Raji (cell line): ENCODE measurements around the gene SP140L.

ENCODE experiments used
- POLR2A ChIP-seq: IDR thresholded peaks from 2 replicates; pipeline ENCODE4 v1.6.1; 2011; ENCODE audit warnings: low read depth, low read length, control low read depth; ENCODE audit not compliant: insufficient read depth

The SP140L gene

DNA sequence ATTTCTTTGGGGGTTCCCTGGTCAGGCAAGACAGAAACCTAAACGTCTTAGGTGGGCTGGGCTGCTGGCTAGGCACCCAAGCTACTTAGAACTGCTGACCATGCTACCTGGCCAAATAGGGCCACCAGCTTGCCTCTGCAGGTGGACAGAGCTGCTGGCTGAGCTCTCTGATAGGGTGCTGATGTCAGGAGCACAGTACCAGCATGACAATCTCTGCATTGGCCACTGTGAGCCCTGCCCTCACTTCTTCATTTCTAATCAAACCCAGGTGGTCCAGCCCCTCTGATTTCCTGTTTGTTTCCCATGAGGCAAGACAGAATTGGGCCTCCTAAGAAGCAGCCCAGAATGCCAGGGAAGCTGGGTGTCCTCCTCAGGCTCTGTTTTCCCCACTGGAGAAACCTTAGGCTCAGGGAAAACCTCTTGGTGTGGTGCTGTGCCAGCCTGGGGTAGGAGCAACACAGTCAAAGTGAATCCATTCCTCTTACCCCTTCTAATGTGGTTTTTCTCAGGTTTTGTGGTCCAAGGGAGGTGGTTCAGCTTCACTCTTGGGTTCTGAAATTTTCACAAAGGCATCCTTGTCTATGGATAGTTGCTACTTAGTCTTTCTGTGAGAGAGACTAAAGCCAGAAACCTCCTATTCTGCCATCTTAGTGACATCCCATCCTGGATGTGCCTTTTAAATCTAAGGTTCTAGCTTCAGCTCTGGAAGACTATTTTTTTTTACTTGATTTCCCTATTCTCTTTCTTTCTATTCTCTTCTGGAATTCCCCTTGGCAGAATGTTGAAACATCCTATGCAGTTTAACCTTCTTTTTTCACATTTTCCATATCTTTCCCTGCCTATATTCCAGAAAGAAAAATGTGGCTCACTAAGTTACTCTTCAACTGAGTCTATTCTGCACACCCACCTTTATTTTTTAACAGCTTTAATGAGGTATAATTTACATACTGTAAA, 104.2 kb downstream of the SP140L start:
- no peak for TF ChIP-seq POLR2A

DNA sequence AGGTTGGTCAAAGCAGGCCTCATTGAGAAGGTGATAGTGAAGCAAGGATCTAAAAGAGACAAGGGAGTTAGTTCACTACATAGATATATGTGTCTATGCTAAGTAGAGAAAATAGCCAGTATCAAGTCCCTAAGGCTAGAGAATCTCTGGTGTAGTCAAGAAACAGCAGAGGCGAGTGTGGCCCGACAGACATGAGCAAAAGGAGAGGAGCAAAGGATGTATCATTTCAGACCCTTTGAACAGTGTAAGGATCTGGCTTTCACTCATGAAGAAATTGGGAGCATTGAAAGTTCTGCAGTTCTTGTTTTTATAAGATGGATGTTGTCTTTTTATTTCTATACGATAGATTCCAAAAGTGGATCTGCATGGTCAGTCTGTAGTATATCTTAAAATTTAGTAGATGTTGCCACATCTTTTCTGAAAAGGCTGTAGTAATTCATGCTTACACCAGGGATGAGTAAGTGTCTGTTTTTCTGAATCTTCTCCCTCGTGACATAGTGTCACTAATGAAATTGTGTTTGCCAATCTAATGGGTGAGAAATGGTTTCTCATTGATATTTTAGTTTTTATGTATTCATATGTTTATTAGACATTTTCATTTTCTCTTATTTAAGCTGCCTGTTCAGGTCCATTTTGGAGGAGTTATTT, 107.8 kb downstream of the SP140L start:
- no peak for TF ChIP-seq POLR2A

DNA sequence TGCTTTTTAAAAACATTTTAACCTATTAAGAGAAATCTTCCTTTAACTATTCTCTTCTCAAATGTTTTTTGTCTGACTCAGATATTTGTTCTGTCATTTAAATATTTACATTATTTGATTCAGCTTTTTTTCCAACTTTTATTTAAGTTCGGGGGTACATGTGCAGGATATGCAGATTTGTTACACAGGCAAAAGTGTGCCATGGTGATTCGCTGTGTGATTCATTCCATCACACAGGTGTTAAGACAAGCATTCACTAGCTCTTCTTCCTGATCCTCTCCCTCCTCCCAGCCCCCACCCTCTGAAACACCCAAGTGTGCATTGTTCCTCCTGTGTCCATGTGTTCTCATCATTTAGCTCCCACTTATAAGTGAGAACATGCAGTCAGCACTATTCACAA, 108.4 kb downstream of the SP140L start:
- TF ChIP-seq POLR2A, result no peak

DNA sequence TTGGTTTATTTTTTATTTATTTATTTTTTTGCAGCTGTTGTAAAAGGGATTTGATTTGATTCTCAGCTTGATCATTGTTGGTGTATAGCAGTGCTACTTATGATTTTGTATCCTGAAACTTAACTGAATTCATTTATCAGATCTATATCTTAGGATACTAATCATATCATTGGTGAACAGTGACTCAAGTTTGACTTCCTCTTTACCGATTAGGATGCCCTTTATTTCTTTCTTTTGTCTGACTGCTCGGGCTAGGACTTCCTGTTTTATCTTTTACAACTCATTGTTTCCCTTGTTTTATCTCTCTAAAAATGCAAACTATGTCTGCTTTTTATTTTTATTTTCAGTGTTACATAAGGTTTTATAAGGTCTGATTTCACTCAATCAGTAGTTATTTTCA, 112.6 kb downstream of the SP140L start:
- no peak for TF ChIP-seq POLR2A

DNA sequence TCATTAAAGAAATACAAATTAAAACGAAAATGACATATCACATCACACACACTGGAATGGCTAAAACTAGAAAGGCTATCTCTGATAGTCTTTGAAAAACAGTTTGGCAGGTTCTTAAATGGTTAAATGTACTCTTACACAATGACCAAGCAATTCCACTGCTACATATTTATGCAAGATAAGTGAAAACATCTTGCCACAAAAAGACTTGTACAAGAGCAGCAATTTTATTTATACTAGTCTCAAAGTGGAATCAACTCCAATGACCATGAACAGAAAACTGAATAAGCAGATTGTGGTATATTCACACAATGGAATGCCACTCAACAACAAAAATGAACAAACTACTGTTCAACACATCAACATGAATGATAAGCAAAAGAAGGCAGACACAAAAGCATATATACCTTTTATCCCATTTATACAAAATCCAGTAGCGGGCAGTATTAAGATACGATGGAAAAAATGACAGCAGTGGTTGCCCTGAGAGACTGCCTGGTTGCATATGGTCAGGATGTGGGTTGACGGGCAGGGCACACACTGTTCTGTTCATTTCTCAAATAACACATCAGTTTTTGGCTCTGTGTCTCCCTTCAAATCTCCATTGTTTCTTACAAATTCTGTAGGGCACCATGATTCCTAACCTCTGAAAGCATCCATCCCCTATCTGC, 114.4 kb downstream of the SP140L start:
- TF ChIP-seq POLR2A, result no peak

DNA sequence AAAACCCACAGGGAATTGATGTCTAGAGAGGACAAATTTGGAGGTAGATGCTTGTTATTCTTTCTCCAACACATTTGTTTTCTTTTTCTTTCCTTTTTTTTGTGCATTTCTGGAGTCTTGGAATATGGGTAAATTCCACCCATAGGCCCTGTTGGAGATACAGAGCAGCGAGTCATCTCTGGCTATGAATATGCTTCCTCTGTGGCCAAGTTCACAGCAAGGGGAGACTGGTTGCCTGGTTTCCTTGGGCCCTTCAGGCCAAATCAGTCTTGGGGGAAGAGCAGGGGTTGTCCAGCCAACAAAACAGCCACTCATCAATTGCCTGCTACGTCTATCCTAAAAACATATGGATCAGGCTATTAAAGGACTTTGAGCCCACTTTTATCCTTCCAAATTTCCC, 116.5 kb downstream of the SP140L start:
- TF ChIP-seq POLR2A, result no peak

DNA sequence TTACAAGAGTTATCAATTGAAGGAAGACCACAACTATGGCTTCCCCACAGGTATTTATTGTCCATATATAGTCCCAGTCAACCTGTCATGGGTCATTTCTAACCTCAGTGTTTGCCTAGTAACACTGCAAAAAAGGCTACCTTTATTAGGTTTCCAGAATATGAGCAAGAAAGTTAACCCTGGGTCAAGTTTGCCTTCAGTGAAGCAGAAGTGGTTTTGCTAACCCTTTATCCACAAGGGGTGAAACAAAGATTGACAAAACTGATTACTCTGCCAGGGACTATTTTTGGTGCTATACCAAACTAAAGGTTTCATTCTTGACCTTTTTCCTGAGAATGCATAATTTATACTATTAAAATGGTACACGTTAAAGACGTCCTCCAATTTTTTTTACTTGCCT, 117.8 kb downstream of the SP140L start:
- TF ChIP-seq POLR2A, result no peak

DNA sequence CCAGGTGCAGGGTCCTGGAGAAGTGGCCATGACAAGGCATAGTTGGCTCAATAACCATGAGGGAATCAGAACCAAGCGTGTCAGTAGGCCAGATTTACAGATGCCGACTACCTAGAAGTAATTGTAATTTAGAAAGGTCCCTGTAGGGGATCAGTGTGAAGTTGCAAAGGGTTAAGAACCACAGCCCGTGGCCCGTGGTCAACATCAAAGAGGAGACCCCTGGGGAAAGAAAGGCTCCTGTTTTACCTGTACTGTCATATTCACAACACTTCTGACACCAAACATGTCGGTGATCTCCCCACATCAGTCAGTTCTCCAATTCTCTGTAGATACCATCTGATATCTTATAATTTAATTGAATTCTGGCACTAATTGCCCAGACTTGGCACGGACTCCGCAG, 120.0 kb downstream of the SP140L start:
- TF ChIP-seq POLR2A, result no peak

DNA sequence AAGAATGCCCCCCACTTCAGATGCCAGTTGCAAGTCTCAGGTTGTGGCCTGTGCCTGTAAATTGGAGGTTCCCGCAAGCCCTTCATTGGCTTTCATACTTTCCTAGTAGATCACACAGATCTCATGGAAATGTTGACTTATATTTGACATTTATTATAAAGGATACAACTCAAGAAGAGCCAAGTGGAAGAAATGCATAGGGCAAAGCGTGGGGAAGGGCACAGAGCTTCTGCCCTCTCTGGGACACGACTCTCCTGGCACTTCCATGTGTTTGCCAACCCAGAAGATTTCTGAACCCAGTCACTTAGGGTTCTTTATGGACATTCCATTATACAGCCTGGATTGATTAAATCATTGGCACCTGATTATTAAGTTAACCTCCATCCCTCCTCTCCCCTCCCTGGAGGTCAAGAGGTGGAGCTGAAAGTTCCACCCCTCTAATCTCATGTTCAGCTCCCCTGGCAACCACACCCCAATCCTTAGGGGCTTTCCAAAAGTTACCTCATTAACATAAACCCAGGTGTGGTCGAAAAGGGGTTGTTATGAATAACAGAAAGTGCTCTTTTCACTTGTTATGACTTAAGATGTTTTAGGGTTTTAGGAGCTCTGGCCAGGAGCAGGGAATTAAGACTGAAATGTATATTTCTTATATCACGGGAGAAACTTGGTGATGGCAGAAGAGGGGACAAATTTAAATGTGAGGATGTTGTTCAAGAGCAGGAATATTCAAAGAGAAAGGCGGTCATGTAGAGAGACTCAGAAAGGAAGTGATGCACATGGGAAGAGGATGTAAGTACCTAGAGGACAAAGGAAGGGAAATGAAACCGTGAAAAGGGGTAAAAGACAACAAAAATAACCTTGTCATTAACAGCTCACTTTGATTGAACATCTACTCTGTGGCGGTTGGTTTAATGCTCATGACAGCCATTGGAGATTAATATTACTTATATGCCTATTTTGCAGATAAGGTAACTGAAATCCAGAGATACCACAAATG, 120.8 kb downstream of the SP140L start:
- TF ChIP-seq POLR2A, result no peak

DNA sequence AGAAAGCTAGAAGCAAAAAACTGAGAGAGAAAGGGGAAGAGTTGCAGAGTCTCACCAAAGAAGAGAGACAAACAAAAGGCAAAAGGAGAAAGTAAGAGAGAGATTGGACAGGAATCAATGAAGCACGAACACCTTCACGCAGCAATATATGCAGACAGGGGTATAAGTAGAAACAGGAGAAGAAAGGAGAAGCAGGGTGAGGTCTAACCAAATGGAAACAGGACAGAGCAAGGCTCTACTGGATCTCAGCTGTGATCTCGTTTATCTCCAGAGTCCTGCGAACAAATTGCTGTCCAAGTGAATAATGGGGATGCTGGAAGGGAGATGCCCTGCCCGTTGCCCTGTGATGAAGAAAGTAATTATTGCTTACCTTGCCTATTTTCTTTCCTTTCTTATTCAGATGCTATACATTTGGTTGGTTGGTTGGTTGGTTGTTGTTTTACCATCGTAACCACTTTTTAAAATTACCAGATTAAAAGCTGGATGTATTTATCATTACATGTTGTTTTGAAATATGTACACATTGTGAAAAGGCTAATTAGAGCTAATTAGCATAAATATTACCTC, 123.0 kb downstream of the SP140L start:
- TF ChIP-seq POLR2A, result no peak

DNA sequence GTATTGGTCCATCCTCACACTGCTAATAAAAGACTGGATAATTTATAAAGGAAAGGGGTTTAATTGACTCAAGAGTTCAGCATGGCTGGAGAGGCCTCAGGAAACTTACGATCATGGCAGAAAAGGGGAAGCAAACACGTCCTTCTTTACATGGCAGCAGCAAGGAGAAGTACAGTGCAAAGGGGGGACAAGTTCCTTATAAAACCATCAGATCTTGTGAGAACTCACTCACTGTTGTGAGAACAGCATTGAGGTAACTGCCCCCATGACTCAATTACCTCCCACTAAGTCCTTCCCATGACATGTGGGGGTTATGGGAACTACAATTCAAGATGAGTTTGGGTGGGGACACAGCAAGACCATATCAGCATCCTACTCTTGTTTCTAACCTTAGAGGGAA, 126.0 kb downstream of the SP140L start:
- no peak for TF ChIP-seq POLR2A
